Measurements from ENCODE around the gene ROS1.

GRCh38 chr6:117270843-117271507 is 154.8 kb downstream of the ROS1 start:
- TF ChIP-seq, protein P1, sequence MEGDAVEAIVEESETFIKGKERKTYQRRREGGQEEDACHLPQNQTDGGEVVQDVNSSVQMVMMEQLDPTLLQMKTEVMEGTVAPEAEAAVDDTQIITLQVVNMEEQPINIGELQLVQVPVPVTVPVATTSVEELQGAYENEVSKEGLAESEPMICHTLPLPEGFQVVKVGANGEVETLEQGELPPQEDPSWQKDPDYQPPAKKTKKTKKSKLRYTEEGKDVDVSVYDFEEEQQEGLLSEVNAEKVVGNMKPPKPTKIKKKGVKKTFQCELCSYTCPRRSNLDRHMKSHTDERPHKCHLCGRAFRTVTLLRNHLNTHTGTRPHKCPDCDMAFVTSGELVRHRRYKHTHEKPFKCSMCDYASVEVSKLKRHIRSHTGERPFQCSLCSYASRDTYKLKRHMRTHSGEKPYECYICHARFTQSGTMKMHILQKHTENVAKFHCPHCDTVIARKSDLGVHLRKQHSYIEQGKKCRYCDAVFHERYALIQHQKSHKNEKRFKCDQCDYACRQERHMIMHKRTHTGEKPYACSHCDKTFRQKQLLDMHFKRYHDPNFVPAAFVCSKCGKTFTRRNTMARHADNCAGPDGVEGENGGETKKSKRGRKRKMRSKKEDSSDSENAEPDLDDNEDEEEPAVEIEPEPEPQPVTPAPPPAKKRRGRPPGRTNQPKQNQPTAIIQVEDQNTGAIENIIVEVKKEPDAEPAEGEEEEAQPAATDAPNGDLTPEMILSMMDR (IDR thresholded peaks at IDR 0.05; ENCODE audit: low read depth, low read length, missing input control), result no peak
- TF ChIP-seq SP1 (IDR thresholded peaks at IDR 0.05) (no peak), GABPA (IDR thresholded peaks at IDR 0.05 in 1 of 2, conservative IDR thresholded peaks at IDR 0.05 in 1 of 2) (no peak), ATF3 (IDR thresholded peaks at IDR 0.05) (no peak), HNF4G (IDR thresholded peaks at IDR 0.05) (no peak), YY1 (IDR thresholded peaks at IDR 0.05) (no peak), RXRA (IDR thresholded peaks at IDR 0.05) (no peak)
- TF ChIP-seq, protein P2, sequence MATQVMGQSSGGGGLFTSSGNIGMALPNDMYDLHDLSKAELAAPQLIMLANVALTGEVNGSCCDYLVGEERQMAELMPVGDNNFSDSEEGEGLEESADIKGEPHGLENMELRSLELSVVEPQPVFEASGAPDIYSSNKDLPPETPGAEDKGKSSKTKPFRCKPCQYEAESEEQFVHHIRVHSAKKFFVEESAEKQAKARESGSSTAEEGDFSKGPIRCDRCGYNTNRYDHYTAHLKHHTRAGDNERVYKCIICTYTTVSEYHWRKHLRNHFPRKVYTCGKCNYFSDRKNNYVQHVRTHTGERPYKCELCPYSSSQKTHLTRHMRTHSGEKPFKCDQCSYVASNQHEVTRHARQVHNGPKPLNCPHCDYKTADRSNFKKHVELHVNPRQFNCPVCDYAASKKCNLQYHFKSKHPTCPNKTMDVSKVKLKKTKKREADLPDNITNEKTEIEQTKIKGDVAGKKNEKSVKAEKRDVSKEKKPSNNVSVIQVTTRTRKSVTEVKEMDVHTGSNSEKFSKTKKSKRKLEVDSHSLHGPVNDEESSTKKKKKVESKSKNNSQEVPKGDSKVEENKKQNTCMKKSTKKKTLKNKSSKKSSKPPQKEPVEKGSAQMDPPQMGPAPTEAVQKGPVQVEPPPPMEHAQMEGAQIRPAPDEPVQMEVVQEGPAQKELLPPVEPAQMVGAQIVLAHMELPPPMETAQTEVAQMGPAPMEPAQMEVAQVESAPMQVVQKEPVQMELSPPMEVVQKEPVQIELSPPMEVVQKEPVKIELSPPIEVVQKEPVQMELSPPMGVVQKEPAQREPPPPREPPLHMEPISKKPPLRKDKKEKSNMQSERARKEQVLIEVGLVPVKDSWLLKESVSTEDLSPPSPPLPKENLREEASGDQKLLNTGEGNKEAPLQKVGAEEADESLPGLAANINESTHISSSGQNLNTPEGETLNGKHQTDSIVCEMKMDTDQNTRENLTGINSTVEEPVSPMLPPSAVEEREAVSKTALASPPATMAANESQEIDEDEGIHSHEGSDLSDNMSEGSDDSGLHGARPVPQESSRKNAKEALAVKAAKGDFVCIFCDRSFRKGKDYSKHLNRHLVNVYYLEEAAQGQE (IDR thresholded peaks at IDR 0.05), result no peak
